HepG2 (cell line): ENCODE results near the gene ADAMTS2.

ENCODE experiments used
- HNRNPK ChIP-seq: fragments of 200-400 bp; formaldehyde crosslinking; IDR thresholded peaks from 2 replicates; pipeline ENCODE4 v1.6.1; 2018; ENCODE audit warnings: low read length, low read depth, moderate library complexity, mild to moderate bottlenecking; ENCODE audit not compliant: poor library complexity, severe bottlenecking
- JUN ChIP-seq: sonication (generic); formaldehyde crosslinking; IDR thresholded peaks from 2 replicates; pipeline ENCODE4 v1.4.0; 2020; ENCODE audit warnings: mild to moderate bottlenecking, missing genetic modification reagents
- NBN ChIP-seq: fragments of 450-650 bp; conservative IDR thresholded peaks from 2 replicates; pipeline ENCODE4 v1.6.1; 2017
- NR3C1 ChIP-seq: sonication (generic); formaldehyde crosslinking; IDR thresholded peaks from 2 replicates; pipeline ENCODE4 v1.4.0; 2020; ENCODE audit warnings: missing genetic modification reagents
- SIN3A ChIP-seq: IDR thresholded peaks from 2 replicates; pipeline ENCODE4 v1.6.1; 2011; ENCODE audit warnings: low read depth, mild to moderate bottlenecking, control low read depth, low read length, borderline replicate concordance
- TBL1XR1 ChIP-seq: fragments of 150-350 bp; IDR thresholded peaks from 2 replicates; pipeline ENCODE4 v1.6.1; 2014; ENCODE audit warnings: borderline replicate concordance, low read length; ENCODE audit not compliant: partially characterized antibody
- TOE1 ChIP-seq: sonication (generic); formaldehyde crosslinking; IDR thresholded peaks from 2 replicates; pipeline ENCODE4 v1.4.0; 2020; ENCODE audit warnings: mild to moderate bottlenecking, missing genetic modification reagents
- ZNF382 ChIP-seq: sonication (generic); formaldehyde crosslinking; IDR thresholded peaks from 2 replicates; pipeline ENCODE4 v1.5.0; 2020; ENCODE audit warnings: missing genetic modification reagents, mild to moderate bottlenecking, borderline replicate concordance
- TF ChIP-seq, protein P1 (sequence below): sonication (generic); formaldehyde crosslinking; IDR thresholded peaks from 2 replicates; pipeline ENCODE4 v1.5.0; 2020; ENCODE audit warnings: mild to moderate bottlenecking, missing genetic modification reagents, borderline replicate concordance
- TF ChIP-seq, protein P2 (sequence below): sonication (generic); formaldehyde crosslinking; IDR thresholded peaks from 2 replicates; pipeline ENCODE4 v1.4.0; 2020; ENCODE audit warnings: low read depth, mild to moderate bottlenecking, missing genetic modification reagents
- TF ChIP-seq, protein P3 (sequence below): sonication (generic); formaldehyde crosslinking; IDR thresholded peaks from 2 replicates; pipeline ENCODE4 v1.4.0; 2020; ENCODE audit warnings: mild to moderate bottlenecking, missing genetic modification reagents

DNA sequence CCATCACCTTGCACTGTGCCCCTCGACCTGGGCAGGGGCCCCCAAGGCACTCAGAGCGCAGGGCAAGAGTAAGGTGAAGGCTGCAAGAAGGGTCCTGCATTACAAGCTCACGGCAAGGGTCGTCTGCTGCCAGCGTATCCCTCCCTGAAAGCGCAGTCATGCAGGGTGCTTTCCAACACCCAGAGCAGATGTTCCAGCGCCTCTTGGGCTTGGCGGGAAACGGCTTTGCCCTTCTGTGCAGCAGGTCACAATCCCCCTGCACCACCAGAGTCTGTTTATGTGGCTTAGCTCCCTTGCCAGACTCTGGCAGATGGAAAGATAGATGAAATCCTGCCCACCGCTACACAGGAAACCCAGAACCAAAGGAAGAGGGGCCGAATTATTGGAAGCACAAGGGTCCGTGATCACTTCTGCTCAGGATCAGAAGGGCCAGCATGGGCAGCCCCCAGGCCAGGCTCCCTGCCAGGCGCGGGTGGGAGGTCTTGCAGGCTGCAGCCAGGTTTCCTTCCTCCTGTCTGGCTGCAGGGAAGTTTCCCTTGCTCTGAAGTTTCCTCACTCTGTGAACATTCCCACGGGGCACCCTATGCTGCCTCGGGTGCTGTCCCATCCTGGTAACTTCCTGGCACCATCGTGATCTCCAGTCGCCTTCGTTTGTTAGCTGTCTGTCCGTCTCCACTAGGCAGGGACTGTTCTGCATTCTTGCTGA is 152.9 kb downstream of the ADAMTS2 start:
- TF ChIP-seq NR3C1 (CRISPR knock-in tag): no peak
- TF ChIP-seq TOE1 (CRISPR knock-in tag): no peak
- TF ChIP-seq JUN (CRISPR knock-in tag): no peak
- TF ChIP-seq, protein P1, sequence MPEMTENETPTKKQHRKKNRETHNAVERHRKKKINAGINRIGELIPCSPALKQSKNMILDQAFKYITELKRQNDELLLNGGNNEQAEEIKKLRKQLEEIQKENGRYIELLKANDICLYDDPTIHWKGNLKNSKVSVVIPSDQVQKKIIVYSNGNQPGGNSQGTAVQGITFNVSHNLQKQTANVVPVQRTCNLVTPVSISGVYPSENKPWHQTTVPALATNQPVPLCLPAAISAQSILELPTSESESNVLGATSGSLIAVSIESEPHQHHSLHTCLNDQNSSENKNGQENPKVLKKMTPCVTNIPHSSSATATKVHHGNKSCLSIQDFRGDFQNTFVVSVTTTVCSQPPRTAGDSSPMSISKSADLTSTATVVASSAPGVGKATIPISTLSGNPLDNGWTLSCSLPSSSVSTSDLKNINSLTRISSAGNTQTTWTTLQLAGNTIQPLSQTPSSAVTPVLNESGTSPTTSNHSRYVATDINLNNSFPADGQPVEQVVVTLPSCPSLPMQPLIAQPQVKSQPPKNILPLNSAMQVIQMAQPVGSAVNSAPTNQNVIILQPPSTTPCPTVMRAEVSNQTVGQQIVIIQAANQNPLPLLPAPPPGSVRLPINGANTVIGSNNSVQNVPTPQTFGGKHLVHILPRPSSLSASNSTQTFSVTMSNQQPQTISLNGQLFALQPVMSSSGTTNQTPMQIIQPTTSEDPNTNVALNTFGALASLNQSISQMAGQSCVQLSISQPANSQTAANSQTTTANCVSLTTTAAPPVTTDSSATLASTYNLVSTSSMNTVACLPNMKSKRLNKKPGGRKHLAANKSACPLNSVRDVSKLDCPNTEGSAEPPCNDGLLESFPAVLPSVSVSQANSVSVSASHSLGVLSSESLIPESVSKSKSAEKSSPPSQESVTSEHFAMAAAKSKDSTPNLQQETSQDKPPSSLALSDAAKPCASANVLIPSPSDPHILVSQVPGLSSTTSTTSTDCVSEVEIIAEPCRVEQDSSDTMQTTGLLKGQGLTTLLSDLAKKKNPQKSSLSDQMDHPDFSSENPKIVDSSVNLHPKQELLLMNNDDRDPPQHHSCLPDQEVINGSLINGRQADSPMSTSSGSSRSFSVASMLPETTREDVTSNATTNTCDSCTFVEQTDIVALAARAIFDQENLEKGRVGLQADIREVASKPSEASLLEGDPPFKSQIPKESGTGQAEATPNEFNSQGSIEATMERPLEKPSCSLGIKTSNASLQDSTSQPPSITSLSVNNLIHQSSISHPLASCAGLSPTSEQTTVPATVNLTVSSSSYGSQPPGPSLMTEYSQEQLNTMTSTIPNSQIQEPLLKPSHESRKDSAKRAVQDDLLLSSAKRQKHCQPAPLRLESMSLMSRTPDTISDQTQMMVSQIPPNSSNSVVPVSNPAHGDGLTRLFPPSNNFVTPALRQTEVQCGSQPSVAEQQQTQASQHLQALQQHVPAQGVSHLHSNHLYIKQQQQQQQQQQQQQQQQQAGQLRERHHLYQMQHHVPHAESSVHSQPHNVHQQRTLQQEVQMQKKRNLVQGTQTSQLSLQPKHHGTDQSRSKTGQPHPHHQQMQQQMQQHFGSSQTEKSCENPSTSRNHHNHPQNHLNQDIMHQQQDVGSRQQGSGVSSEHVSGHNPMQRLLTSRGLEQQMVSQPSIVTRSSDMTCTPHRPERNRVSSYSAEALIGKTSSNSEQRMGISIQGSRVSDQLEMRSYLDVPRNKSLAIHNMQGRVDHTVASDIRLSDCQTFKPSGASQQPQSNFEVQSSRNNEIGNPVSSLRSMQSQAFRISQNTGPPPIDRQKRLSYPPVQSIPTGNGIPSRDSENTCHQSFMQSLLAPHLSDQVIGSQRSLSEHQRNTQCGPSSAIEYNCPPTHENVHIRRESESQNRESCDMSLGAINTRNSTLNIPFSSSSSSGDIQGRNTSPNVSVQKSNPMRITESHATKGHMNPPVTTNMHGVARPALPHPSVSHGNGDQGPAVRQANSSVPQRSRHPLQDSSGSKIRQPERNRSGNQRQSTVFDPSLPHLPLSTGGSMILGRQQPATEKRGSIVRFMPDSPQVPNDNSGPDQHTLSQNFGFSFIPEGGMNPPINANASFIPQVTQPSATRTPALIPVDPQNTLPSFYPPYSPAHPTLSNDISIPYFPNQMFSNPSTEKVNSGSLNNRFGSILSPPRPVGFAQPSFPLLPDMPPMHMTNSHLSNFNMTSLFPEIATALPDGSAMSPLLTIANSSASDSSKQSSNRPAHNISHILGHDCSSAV (CRISPR knock-in tag): no peak
- TF ChIP-seq, protein P2, sequence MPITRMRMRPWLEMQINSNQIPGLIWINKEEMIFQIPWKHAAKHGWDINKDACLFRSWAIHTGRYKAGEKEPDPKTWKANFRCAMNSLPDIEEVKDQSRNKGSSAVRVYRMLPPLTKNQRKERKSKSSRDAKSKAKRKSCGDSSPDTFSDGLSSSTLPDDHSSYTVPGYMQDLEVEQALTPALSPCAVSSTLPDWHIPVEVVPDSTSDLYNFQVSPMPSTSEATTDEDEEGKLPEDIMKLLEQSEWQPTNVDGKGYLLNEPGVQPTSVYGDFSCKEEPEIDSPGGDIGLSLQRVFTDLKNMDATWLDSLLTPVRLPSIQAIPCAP (CRISPR knock-in tag): no peak
- no peak for TF ChIP-seq ZNF382
- TF ChIP-seq TBL1XR1: no peak
- TF ChIP-seq HNRNPK: no peak
- TF ChIP-seq NBN: no peak
- TF ChIP-seq, protein P3, sequence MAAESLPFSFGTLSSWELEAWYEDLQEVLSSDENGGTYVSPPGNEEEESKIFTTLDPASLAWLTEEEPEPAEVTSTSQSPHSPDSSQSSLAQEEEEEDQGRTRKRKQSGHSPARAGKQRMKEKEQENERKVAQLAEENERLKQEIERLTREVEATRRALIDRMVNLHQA: no peak
- TF ChIP-seq SIN3A: no peak
